ENCODE results near the gene PDZD7.
A peak's percentile ranks its signal among the peaks of the same experiment; 100 is the strongest.

Gene PDZD7

GRCh38 chr10:100999742-101000126 lies 31.2 kb downstream of the PDZD7 start, which contains the start of gene LZTS2:
TSS of gene LZTS2 (plus strand) at chr10:100999808. CDS start at chr10:101002539, 2,731 bp downstream.
- DNase-seq = no peak

GRCh38 chr10:100998991-100999741 lies 31.8 kb downstream of the PDZD7 start:
- DNase-seq = peak; percentile 72

GRCh38 chr10:100998183-100998990 lies 32.5 kb downstream of the PDZD7 start:
- DNase-seq = peak; percentile 43

GRCh38 chr10:100997360-100998182 lies 33.4 kb downstream of the PDZD7 start:
- DNase-seq = peak; percentile 55

- no peak for DNase-seq
Observed at GRCh38 chr10:100996678-100997359, 34.1 kb downstream of the PDZD7 start.

- DNase-seq = no peak
Observed at GRCh38 chr10:100995181-100995580, 35.7 kb downstream of the PDZD7 start.

GRCh38 chr10:100993986-100994708 lies 36.8 kb downstream of the PDZD7 start:
- DNase-seq = no peak

GRCh38 chr10:100989088-100989487 lies 41.8 kb downstream of the PDZD7 start:
- no peak for DNase-seq

GRCh38 chr10:100988166-100988565 lies 42.8 kb downstream of the PDZD7 start:
- no peak for DNase-seq

GRCh38 chr10:100987685-100988049 lies 43.3 kb downstream of the PDZD7 start:
- no peak for DNase-seq

GRCh38 chr10:100986952-100987684 lies 43.8 kb downstream of the PDZD7 start, which contains the start of the genes MRPL43 and TWNK:
TSS of gene MRPL43 (minus strand) at chr10:100987497. CDS start at chr10:100987443, 54 bp downstream.
TSS of gene TWNK (plus strand) at chr10:100987543. CDS start at chr10:100988211, 668 bp downstream.
- peak; percentile 84 for DNase-seq

GRCh38 chr10:100986623-100986951 lies 44.3 kb downstream of the PDZD7 start:
- DNase-seq = no peak

GRCh38 chr10:100985336-100985735 lies 45.6 kb downstream of the PDZD7 start:
- no peak for DNase-seq

GRCh38 chr10:100984672-100985177 lies 46.2 kb downstream of the PDZD7 start:
- DNase-seq = no peak

- no peak for DNase-seq
Observed at GRCh38 chr10:100983868-100984671, 46.9 kb downstream of the PDZD7 start.

- DNase-seq = no peak
Observed at GRCh38 chr10:100982916-100983830, 47.8 kb downstream of the PDZD7 start.

GRCh38 chr10:100981178-100981772 lies 49.7 kb downstream of the PDZD7 start:
- DNase-seq = no peak

GRCh38 chr10:100980711-100981110 lies 50.2 kb downstream of the PDZD7 start:
- DNase-seq = no peak

Data from activated T-cell treated with anti-CD3 and anti-CD28 coated beads for 4 hours (primary cell).